HG02852 (cell line): Measurements from ENCODE around the gene ZSWIM4.
"Not testable (repeated sequence)": the region's sequence is repeated elsewhere in the genome, so short reads cannot be mapped to it uniquely, and the experiment has no call there.

Experiments used
- ATAC-seq: cut with Tn5 transposase; IDR thresholded peaks from one replicate; pipeline ENCODE4 v1.9.1; 2021; ENCODE audit warnings: mild to moderate bottlenecking, moderate library complexity; ENCODE audit not compliant: unreplicated experiment

Gene ZSWIM4

DNA sequence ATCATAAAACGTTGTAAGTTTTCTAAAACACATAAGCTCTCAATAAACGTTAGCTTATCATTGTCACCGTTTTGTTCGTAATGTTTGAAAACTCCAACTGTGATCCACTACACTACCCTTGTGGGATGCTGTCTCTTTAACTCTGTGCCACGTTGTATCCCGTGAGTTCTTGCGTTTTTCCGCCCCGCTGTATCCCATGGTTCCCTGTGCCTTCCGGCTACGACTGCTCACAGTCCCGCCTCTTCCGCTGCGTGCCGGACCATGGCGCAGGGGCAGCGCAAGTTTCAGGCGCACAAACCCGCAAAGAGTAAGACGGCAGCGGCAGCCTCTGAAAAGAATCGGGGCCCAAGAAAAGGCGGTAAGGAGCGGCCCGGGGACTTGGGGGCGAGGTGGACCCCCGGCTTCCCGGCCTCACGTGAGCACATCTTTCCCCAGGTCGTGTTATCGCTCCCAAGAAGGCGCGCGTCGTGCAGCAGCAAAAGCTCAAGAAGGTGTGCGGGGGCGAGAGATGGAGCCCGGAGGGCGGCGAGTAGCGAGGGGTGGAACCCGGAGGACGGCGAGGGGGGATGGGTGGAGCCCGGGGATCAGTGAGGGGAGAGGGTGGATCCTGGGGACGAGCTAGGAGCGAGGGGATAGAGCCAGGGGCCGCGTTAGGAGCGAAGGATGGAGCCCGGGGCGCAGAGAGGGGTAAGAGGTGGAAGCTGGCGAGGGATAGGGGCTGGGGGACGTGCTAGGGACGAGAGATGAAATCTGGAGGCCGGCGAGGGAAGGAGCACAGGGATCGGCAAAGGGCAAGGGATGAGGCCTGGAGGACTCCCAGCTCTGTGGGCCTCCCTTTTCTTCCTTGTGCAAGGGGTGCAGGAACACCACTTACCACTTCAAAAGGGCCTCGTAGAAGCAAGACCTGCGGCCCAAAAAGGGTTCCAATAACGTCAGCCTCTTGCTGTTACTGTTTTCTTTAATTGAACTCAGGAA lies 20.7 kb upstream of the ZSWIM4 start, which contains the start of gene C19orf53:
TSS of gene C19orf53 (plus strand) at position 240 of the 975 bp plus-strand sequence. CDS start at position 262, 22 bp downstream.
- ATAC-seq: peak; percentile 91

- no peak for ATAC-seq
Measured at GRCh38 chr19:13778398-13778797, 16.8 kb upstream of the ZSWIM4 start.

- no peak for ATAC-seq
Measured at GRCh38 chr19:13778847-13779246, 16.4 kb upstream of the ZSWIM4 start.

- ATAC-seq: not testable (repeated sequence)
Measured at GRCh38 chr19:13779794-13780193, 15.4 kb upstream of the ZSWIM4 start.

GRCh38 chr19:13781547-13781946 lies 13.7 kb upstream of the ZSWIM4 start:
- no peak for ATAC-seq

GRCh38 chr19:13782537-13782936 lies 12.7 kb upstream of the ZSWIM4 start:
- ATAC-seq: no peak

GRCh38 chr19:13783565-13784500 lies 11.4 kb upstream of the ZSWIM4 start:
- ATAC-seq: no peak

GRCh38 chr19:13784731-13785452 lies 10.4 kb upstream of the ZSWIM4 start:
- no peak for ATAC-seq

- no peak for ATAC-seq
Measured at GRCh38 chr19:13788991-13789390, 6.3 kb upstream of the ZSWIM4 start.

- ATAC-seq: no peak
Measured at GRCh38 chr19:13790354-13790753, 4.9 kb upstream of the ZSWIM4 start.

DNA sequence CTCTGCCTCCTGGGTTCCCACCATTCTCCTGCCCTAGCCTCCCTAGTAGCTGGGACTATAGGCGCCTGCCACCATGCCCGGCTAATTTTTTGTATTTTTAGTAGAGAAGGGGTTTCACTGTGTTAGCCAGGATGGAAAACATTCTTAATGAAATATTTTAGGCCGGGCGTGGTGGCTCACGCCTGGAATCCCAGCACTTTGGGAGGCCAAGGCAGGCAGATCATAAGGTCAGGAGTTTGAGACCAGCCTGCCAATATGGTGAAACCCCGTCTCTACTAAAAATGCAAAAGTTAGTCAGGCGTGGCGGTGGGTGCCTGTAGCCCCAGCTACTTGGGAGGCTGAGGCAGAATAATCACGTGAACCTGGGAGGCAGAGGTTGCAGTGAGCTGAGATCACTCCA lies 1.9 kb upstream of the ZSWIM4 start:
- ATAC-seq: not testable (repeated sequence)

GRCh38 chr19:13794398-13794756 lies 866 bp upstream of the ZSWIM4 start:
- no peak for ATAC-seq

GRCh38 chr19:13795595-13796300 lies 505 bp downstream of the ZSWIM4 start:
- peak; percentile 30 for ATAC-seq

- no peak for ATAC-seq
Measured at GRCh38 chr19:13796301-13797057, 1.2 kb downstream of the ZSWIM4 start.

GRCh38 chr19:13797058-13797440 lies 1.8 kb downstream of the ZSWIM4 start:
- no peak for ATAC-seq

DNA sequence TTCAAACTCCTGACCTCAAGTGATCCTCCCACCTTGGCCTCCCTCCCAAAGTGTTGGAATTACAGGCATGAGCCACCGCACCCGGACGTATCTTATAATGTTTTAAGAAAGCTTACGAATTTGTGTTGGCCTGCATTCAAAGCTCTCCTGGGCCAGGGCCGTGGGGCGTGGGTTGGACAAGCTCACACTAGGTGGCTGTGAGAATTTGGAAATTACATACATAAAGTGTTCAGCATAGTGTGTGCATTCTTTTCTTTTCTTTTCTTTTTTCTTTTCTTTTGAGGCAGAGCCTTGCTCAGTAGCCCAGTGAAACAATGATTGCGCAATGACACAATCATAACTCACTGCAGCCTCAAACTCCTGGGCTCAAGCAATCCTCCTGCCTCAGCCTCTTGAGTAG lies 2.6 kb downstream of the ZSWIM4 start:
- ATAC-seq: no peak

GRCh38 chr19:13799669-13800068 lies 4.4 kb downstream of the ZSWIM4 start:
- no peak for ATAC-seq

DNA sequence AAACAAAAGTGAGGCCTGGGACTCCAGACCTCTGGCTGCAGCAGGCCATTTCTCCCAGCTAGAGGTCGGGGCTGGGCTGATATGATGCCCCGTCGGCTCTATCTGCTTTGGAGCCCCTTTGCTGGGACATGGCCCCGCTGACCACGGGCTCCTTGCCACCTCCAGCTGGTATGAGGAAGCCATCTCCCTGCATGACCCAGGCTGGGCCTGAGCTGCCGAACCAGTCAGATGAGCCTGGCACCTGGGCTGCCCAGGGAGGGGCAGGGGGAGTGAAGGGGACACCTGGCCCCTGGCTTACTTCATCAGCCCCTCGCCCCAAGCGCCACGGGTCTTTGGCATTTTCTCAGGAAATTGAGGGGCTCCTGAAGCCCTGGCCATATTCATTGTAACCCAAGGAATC lies 7.8 kb downstream of the ZSWIM4 start:
- no peak for ATAC-seq
